Spleen (tissue), 11 donors: ENCODE results near the gene CALHM3. TPM values are rescaled to one million over a fixed set of nuclear protein-coding genes. Genes with fewer than 3 reads are reported as not detected.
A peak's percentile ranks its signal among the peaks of the same experiment; 100 is the strongest.

ENCODE experiments used
- DNase-seq: peaks from one replicate; pipeline ENCODE4 v3.0.0-alpha.2; 2020
- H3K27ac ChIP-seq, 8 donors: fragments of 200-600 bp; sonication (generic) in 7 of 8; 1 replicate in 4 of 8; 2 replicates in 4 of 8; pipeline versions ENCODE4 v1.5.0 to v1.8.0; 2016 to 2021; ENCODE audit warnings: inconsistent platforms in 4 of 8, mild to moderate bottlenecking in 4 of 8, moderate library complexity in 1 of 8
- H3K27me3 ChIP-seq, 7 donors: fragments of 200-600 bp; sonication (generic) in 6 of 7; replicated peaks in 1 of 7; 1 replicate in 4 of 7; 2 replicates in 3 of 7; pipeline versions ENCODE4 v1.5.0 to v1.8.0; 2016 to 2021; ENCODE audit warnings: inconsistent platforms in 3 of 7, mild to moderate bottlenecking in 1 of 7
- H3K36me3 ChIP-seq, 6 donors: fragments of 200-600 bp; sonication (generic) in 5 of 6; 1 replicate in 4 of 6; 2 replicates in 2 of 6; pipeline versions ENCODE4 v1.5.0 to v1.8.0; 2016 to 2021; ENCODE audit warnings: inconsistent platforms in 2 of 6
- H3K4me1 ChIP-seq, 6 donors: fragments of 200-600 bp; sonication (generic) in 5 of 6; 1 replicate in 3 of 6; 2 replicates in 3 of 6; pipeline versions ENCODE4 v1.5.0 to v1.8.0; 2016 to 2021; ENCODE audit warnings: inconsistent platforms in 3 of 6
- H3K4me3 ChIP-seq, 8 donors: fragments of 200-600 bp; sonication (generic) in 7 of 8; 1 replicate in 4 of 8; 2 replicates in 4 of 8; pipeline versions ENCODE4 v1.5.0 to v1.8.0; 2016 to 2021; ENCODE audit warnings: inconsistent platforms in 4 of 8, mild to moderate bottlenecking in 4 of 8, moderate library complexity in 2 of 8
- H3K9me3 ChIP-seq, 8 donors: fragments of 200-600 bp; sonication (generic) in 7 of 8; 1 replicate in 4 of 8; 2 replicates in 4 of 8; pipeline versions ENCODE4 v1.5.0 to v1.8.0; 2016 to 2021; ENCODE audit warnings: inconsistent platforms in 4 of 8
- CTCF ChIP-seq, 11 experiments: fragments of 200-600 bp in 7 of 11; fragments of 450-650 bp in 4 of 11; sonication (generic) in 4 of 11; IDR thresholded peaks in 8 of 11; conservative IDR thresholded peaks in 3 of 11; 1 replicate in 7 of 11; 2 replicates in 4 of 11; pipeline versions ENCODE4 v1.4.0 to v1.8.0; 2016 to 2021; ENCODE audit warnings: antibody characterized with exemption in 11 of 11, inconsistent platforms in 4 of 11, mild to moderate bottlenecking in 1 of 11
- POLR2A ChIP-seq, 3 donors: fragments of 450-650 bp; IDR thresholded peaks; one replicate each; pipeline ENCODE4 v1.5.1; 2017; ENCODE audit warnings: antibody characterized with exemption in 3 of 3, mild to moderate bottlenecking in 1 of 3
- POLR2AphosphoS5 ChIP-seq, 3 donors: sonication (generic); formaldehyde crosslinking; IDR thresholded peaks; one replicate each; pipeline ENCODE4 v1.5.1; 2017; ENCODE audit warnings: antibody characterized with exemption in 3 of 3
- WGBS, 5 donors: extraction: QIAGEN DNeasy Blood & Tissue Kit in 3 of 5; methylation state at CpG; one replicate each; pipeline versions ENCODE4 v1.1.5 to v1.1.7; 2013 to 2018; 5-methylcytosine and 5-hydroxymethylcytosine counted together
- intact Hi-C: fragments of 100-400 bp; cut with DNase I; formaldehyde crosslinking; loops from one replicate; pipeline ENCODE4 v1.15.0; 2023; ENCODE audit warnings: low total_unique reads
- polyA plus RNA-seq, 3 donors: library from polyadenylated mRNA; stranded (reverse); fragments of 200-250 nt; gene quantifications; one replicate each; pipeline ENCODE4 v1.2.1, GENCODE V29; 2013
- total RNA-seq, 7 donors: library from RNA; depleted of rRNA in 3 of 7; stranded (reverse); fragments of >200 nt in 3 of 7; fragmentation: NEBNext Ultra II Directional in 4 of 7; extraction: Animal tissue kit (Norgen Biotek cat#: 25700) in 4 of 7; gene quantifications; one replicate each; pipeline versions ENCODE4 v1.1.0 to v1.2.1, GENCODE V29; 2016 to 2021
- donor health status: healthy with polysubstance abuse.
- donor health status: DM: no; HTN: no; CAD: no; lungs with moderate emphysema.
- donor health status: DM: no; HTN: no; CAD: no.
- donor health status: Bipolar disorder and iron deficiency.
- donor health status: healthy.
- donor health status: DM: no; HTN: no; CAD: no.
- donor health status: DM: yes; HTN: yes; CAD: no.

CALHM3 gene
- total and polyA plus RNA-seq, 10 donors = 0.03 TPM; not detected in 9

- 87 to 90% (median 88%) methylated on average over 19 to 32 of the region's 32 CpGs for WGBS, 5 donors
- H3K4me1 ChIP-seq = peaks cover 16 to 56% (median 31%) of the 10 kb centered on the region in 6 donors
- H3K27ac ChIP-seq = peak overlapping the region in 2 of 8 donors; percentile 74 to 90
- no peaks in the 10 kb centered on the region for H3K36me3 ChIP-seq
- H3K9me3 ChIP-seq = no peaks in the 10 kb centered on the region
- no peaks in the 10 kb centered on the region for H3K27me3 ChIP-seq
- H3K4me3 ChIP-seq = no peak overlapping the region
- TF ChIP-seq POLR2A (IDR thresholded peaks at IDR 0.05) = no peak
- no peak for TF ChIP-seq POLR2AphosphoS5 (IDR thresholded peaks at IDR 0.05)
- no peak for TF ChIP-seq CTCF (IDR thresholded peaks at IDR 0.05 in 8 of 11, conservative IDR thresholded peaks at IDR 0.05 in 3 of 11)
- intact Hi-C loops = no loop called here
- DNase-seq = no peak
These were observed 5.8 kb downstream of the CALHM3 start for GRCh38 chr10:103473261-103473671.

- Histone ChIP-seq H3K9me3 (no peaks in the 10 kb centered on the region), H3K27ac (peak overlapping the region; percentile 32 to 90 (median 73)), H3K4me3 (peak overlapping the region in 1 of 8 donors; percentile 49), H3K27me3 (no peaks in the 10 kb centered on the region), H3K4me1 (peaks cover 16 to 64% (median 38%) of the 10 kb centered on the region in 6 donors), H3K36me3 (no peaks in the 10 kb centered on the region)
- TF ChIP-seq POLR2A (IDR thresholded peaks at IDR 0.05) (no peak), POLR2AphosphoS5 (IDR thresholded peaks at IDR 0.05) (peak in 1 of 3 donors; percentile 48), CTCF (IDR thresholded peaks at IDR 0.05 in 8 of 11, conservative IDR thresholded peaks at IDR 0.05 in 3 of 11) (no peak)
- intact Hi-C loops = no loop called here
- 60 to 73% (median 62%) methylated on average over 2 of the region's 2 CpGs for WGBS, 5 donors
- DNase-seq = no peak
These were observed 7.0 kb downstream of the CALHM3 start for GRCh38 chr10:103472005-103472404.

GRCh38 chr10:103470761-103471653 lies 8.0 kb downstream of the CALHM3 start:
- Histone ChIP-seq H3K4me1 (peaks cover 16 to 64% (median 46%) of the 10 kb centered on the region in 6 donors), H3K4me3 (peak overlapping the region in 1 of 8 donors; percentile 49), H3K27ac (peak overlapping the region; percentile 32 to 90 (median 73)), H3K36me3 (no peaks in the 10 kb centered on the region), H3K27me3 (no peaks in the 10 kb centered on the region), H3K9me3 (no peaks in the 10 kb centered on the region)
- intact Hi-C loops = no loop called here
- 16 to 48% (median 30%) methylated on average over 13 to 14 of the region's 14 CpGs for WGBS, 5 donors
- TF ChIP-seq CTCF (IDR thresholded peaks at IDR 0.05 in 8 of 11, conservative IDR thresholded peaks at IDR 0.05 in 3 of 11) = no peak
- peak; percentile 12 to 68 (median 53) for TF ChIP-seq POLR2AphosphoS5 (IDR thresholded peaks at IDR 0.05)
- DNase-seq = peak; percentile 90

GRCh38 chr10:103469201-103469600 lies 9.8 kb downstream of the CALHM3 start:
- intact Hi-C loops = no loop called here

More at GRCh38 chr10:103469201-103469600, 9.8 kb downstream of the CALHM3 start:
- no peak for DNase-seq
- Histone ChIP-seq H3K27me3 (no peaks in the 10 kb centered on the region), H3K27ac (peak overlapping the region in 2 of 8 donors; percentile 80 to 90), H3K4me1 (peaks cover 16 to 64% (median 46%) of the 10 kb centered on the region in 6 donors), H3K9me3 (no peaks in the 10 kb centered on the region), H3K36me3 (no peaks in the 10 kb centered on the region), H3K4me3 (no peak overlapping the region)
- TF ChIP-seq POLR2A (IDR thresholded peaks at IDR 0.05) = no peak
- TF ChIP-seq POLR2AphosphoS5 (IDR thresholded peaks at IDR 0.05) = no peak
- no peak for TF ChIP-seq CTCF (IDR thresholded peaks at IDR 0.05 in 8 of 11, conservative IDR thresholded peaks at IDR 0.05 in 3 of 11)
- WGBS, 5 donors = 64 to 79% (median 71%) methylated on average over 5 of the region's 5 CpGs
